Activated T-helper 1 cell treated with Interleukin-2 at 50 U/mL for 16 hours (primary cell): ENCODE data around the gene RHBDL3.
"Not testable (repeated sequence)": the region's sequence is repeated elsewhere in the genome, so short reads cannot be mapped to it uniquely, and the experiment has no call there.

Source experiments
- DNase-seq: peaks from one replicate; pipeline ENCODE4 v3.0.0-alpha.2; 2020; ENCODE audit warnings: low read depth

The RHBDL3 gene

DNA sequence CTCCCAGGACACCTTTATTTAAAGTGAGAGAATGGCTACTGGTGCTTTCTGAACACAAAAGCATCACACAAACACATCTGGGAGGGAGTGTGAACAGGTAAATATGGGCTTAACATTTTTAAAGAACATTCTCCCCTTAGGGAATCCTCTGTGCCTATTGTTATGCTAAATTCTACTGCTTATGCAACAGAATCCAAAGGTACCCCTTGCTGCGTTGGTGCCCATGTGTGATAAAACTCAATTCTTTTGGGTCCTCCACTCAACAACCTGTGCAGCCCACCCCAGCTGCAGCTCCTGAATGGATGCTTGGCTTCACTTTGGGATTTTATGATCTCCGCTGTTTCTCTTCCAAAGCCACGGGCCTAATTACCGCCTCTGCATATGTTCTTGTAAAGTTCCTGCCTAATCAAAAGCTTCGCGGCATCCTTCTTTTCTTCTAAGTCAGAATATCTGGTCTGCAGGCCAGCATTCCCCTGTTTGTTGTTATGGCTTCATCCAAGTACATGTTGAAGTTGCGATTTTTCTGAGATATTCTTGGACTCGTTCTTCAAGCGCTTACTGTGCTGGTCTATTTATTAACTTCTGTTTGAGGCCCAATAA is 23.9 kb downstream of the RHBDL3 start:
- no peak for DNase-seq

DNA sequence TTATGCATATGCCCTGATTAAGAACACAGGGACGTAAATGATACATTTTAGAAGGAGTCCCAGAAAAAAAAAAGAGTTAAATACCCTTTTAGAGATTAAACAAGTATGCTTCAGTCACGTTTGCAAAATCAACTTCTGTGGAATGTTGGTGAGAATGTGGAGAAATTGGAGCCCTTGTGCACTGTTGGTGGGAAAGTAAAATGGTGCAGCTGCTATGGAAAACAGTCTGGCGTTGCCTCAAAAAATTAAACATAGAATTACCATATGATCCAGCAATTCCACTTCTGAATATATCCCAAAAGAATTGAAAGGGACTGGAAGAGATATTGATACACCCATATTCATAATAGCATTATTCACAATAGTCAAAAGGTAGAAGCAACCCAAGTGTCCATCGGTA is 26.5 kb downstream of the RHBDL3 start:
- no peak for DNase-seq

DNA sequence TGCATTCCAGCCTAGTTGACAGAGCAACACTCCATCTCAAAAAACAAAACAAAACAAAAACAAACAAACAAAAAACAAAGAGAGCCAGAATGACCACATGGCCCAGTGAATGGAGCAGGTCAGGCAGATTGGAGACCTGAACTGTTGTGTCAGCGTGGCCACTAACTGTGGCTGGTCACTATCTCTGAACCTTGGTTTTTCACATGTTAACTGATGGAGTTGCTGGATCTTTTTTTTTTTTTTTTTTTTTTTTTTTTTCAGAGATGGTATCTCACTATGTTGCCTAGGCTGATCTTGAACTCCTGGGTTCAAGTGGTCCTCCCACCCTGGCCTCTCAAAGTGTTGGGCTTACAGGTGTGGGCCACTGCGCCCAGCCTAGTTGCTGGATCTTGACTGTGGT is 31.8 kb downstream of the RHBDL3 start:
- DNase-seq, result no peak

DNA sequence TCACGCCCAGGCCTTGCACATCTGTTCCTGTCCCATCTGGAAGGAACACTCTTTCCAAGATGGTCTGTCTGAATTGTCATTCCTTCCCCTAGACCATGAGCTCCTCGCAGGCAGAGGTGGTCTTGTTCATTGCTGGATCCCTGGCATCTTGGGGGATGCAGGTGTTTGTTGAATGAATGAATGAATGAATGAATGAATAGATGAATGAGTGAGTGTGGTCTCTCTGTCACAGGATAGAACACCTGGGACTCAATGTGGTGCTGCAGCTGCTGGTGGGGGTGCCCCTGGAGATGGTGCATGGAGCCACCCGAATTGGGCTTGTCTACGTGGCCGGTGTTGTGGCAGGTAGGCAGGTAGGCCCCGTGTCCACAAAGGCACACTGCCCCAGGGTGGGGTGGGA is 32.2 kb downstream of the RHBDL3 start:
- no peak for DNase-seq

DNA sequence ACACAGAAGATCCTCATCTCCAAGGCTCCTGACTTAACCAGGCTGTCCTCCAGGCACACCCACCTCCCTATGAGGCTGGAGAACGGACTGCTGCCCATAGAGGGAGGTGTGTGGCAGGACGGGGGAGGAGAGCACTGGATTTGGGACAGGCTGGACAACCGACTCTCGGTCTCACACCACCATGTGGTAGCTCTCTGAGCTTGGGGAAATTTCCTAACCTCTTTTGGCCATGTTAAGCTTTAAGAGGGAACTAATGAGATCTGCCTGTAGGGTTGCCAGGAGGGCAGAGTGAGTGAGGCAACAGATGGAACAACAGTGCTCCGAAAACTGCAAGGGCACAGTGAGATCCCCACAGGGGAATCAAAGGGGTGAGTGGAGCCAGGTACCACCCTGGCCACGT is 32.7 kb downstream of the RHBDL3 start:
- no peak for DNase-seq

- DNase-seq, result no peak
Observed at GRCh38 chr17:32298721-32299579, 33.3 kb downstream of the RHBDL3 start.

DNA sequence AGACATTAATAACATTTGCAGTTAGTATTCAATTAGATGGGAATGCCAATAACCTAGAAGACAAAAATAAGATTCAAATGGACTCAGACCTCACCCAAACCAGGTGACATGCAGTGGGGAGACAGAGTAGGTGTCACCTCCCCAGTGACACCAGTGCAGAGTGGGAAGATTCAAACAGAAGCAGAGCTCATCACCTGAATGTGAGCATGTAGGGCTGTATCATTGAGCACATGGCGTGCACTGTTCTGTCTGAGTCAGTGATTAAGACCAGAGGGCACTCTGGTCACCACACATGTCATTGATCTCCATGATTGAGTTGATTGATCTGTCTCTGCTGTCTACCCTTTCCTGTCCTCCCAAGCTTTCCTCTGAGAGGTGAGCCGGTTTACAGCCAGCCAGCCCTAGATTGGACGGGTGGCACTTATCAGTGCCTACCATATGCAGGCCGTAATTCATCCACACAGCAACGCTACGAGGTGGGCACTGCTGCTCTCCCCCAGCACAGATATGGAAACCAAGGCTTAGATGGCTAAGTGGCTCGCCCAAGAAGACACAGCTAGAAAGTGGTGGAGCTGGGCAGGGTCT is 34.0 kb downstream of the RHBDL3 start:
- no peak for DNase-seq

- no peak for DNase-seq
Observed at GRCh38 chr17:32302037-32302436, 36.4 kb downstream of the RHBDL3 start.

DNA sequence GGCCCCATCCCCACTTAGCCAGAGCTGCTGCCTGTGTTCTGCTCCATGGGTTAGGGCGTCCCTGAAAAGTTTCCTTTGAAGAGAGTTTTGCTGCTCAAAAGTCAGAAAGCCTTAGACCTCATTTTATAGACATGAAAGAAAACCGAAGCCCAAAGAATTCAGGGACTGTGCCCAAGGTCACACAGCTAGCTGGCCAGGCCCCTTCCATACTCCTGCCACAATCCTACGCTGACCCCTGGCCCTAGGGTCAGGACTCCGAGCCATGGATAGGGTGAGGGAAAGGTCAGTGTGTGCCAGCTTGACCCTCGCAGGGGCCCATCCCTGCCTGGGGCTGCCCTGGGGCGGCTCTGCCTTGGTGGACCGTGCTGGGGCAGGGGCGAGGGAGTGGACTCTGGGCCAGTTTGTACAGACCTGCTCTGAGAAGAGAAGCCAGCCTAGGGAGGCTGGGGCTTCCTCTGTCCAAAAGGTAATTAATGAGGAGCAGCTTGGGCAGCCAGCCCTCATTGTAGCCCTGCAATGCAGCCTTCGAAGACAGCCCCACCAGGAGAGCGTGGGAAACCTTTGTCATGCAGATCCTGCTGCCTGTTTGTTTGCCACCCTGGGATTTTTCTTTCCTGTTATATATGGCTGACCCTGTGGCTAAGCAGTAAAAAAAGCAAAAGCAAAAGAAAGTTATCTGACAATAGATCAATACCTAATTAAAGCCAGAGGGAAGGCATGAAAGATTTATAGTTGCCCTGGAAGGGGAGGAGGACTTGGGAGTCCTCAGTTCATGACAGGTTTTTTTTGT is 37.4 kb downstream of the RHBDL3 start:
- DNase-seq, result no peak

GRCh38 chr17:32303781-32304288 is 38.2 kb downstream of the RHBDL3 start:
- no peak for DNase-seq

DNA sequence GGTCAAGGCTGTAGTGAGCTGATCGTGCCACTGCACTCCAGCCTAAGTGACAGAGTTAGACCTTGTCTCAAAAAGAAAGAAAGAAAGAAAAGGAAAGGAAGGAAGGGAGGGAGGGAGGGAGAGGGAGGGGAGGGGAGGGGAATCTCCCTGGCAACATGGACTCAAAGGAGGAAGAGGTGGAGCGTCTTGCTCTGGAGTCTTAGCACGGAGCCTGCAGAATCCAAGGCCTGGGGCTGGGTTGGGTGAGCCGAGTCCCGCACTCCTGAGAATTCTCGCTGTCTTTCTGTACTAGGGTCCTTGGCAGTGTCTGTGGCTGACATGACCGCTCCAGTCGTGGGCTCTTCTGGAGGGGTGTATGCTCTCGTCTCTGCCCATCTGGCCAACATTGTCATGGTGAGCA is 39.4 kb downstream of the RHBDL3 start:
- no peak for DNase-seq

DNA sequence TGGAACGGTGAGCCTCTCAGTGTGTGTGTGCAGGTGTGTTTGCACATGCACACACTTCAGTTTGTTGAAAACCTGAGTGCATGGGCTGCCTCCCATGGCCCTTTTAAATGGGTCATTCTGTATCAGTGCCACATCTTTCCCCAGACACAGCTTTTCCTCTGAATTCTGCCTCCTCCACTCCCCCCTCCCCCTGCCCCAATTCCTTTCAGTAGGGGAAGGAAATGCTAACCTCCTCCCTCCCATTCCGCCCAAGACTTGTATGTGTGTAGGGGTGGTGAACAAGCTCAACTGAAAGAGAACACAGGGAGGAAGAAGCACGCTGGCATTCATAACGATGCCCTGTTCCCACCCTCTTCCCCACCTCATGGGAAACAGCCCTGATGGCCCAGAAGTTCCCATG is 42.0 kb downstream of the RHBDL3 start:
- no peak for DNase-seq

DNA sequence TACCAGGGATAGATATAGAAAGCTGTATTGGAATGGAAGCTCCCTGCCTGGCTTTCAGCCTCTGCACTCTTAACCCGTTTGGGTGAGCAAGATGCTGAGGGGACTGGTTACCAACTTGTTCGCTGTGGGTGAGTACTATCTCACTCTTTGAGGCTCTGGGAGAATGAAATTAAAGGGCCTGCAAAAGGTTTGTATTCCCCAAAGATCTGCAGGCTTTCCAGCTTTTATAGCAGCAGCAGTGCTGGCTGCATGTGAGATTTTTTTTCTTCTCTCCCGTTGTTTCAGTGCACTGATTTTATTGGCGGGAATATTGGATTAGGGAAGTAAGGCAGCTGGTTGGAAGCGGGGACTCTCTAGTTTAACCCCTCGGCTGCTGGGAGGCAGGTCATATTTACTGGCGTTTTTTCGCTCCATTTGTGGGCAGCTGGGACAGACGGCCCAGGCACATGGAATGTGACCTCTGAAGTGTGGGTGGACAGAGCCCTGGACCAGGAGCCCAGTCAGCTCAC is 45.5 kb downstream of the RHBDL3 start:
- no peak for DNase-seq

DNA sequence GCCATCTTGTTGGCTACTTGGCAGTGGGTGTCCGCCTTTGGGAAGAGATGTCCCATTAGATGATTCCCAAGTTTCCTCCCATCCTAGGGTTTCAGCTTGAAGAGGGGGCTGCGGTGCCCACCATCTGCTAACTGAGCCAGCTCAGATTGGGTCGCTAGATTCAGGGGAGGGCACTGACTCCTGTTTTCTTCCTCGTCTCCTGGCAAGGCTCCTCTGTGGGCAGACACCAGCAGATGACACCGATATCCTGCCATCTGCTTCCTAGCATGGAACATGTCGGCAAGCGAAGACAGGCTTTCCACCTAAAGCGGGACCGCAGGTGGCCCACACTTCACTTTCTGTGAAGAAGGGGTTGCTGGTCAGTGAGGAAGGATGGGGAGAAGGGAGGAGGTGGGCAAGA is 49.0 kb downstream of the RHBDL3 start:
- DNase-seq, result no peak

- no peak for DNase-seq
Observed at GRCh38 chr17:32315171-32315570, 49.5 kb downstream of the RHBDL3 start.

DNA sequence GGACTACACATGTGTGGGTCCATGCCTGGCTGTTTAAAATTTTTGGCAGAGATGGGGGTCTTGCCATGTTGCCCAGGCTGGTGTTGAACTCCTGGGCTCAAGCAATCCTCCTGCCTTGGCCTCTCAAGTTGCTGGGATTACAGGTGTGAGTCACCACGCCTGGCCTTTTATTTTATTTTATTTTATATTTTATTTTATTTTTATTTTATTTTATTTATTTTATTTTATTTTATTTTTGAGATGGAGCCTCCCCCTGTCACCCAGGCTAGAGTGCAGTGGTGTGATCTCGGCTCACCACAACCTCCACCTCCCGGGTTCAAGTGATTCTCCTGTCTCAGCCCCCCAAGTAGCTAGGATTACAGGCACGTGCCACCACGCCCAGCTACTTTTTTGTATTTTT is 51.0 kb downstream of the RHBDL3 start:
- DNase-seq, result not testable (repeated sequence)

GRCh38 chr17:32317353-32317752 is 51.7 kb downstream of the RHBDL3 start:
- no peak for DNase-seq

DNA sequence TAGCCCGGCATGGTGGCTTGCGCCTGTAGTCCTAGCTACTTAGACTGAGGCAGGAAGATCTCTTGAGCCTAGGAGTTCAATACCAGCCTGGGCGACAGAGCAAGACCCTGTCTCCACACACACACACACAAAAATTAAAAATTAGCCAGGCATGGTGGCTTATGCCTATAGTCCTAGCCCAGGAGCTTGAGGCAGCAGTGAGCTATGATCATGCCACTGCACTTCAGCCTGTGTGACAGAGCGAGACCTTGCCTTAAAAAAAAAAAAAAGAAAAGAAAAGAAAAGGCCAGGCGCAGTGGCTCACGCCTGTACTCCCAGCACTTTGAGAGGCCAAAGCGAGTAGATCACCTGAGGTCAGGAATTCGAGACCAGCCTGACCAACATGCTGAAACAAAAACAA is 52.4 kb downstream of the RHBDL3 start:
- no peak for DNase-seq

DNA sequence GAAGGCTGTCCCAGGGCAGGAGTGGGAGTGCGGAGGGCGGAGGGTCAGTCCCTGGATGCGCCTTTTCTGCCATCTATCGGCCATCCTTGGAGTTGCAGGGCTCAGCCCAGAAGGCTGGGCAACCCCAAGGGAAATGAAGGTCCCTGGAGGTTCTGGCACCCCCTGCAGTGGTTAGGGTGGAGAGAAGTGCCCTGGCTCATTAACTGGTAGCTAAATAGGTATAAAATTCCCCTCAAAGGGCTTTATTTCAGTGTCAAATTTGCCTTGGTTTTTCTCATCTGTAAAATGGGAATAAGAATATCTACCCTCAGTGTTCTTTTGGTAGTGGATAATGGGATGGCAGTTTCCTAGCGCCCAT is 53.9 kb downstream of the RHBDL3 start:
- peak; percentile 47 for DNase-seq

GRCh38 chr17:32320080-32320479 is 54.4 kb downstream of the RHBDL3 start:
- not testable (repeated sequence) for DNase-seq

- DNase-seq, result no peak
Observed at GRCh38 chr17:32320847-32321246, 55.2 kb downstream of the RHBDL3 start.

- no peak for DNase-seq
Observed at GRCh38 chr17:32323046-32323445, 57.4 kb downstream of the RHBDL3 start.
